Measurements from ENCODE around the gene SERF2. TPM values are rescaled to one million over a fixed set of nuclear protein-coding genes. Genes with fewer than 3 reads are reported as not detected.
A peak's percentile ranks its signal among the peaks of the same experiment; 100 is the strongest.

SERF2 gene
- total RNA-seq, 1 experiment from 2014 or later: 665 TPM

DNA sequence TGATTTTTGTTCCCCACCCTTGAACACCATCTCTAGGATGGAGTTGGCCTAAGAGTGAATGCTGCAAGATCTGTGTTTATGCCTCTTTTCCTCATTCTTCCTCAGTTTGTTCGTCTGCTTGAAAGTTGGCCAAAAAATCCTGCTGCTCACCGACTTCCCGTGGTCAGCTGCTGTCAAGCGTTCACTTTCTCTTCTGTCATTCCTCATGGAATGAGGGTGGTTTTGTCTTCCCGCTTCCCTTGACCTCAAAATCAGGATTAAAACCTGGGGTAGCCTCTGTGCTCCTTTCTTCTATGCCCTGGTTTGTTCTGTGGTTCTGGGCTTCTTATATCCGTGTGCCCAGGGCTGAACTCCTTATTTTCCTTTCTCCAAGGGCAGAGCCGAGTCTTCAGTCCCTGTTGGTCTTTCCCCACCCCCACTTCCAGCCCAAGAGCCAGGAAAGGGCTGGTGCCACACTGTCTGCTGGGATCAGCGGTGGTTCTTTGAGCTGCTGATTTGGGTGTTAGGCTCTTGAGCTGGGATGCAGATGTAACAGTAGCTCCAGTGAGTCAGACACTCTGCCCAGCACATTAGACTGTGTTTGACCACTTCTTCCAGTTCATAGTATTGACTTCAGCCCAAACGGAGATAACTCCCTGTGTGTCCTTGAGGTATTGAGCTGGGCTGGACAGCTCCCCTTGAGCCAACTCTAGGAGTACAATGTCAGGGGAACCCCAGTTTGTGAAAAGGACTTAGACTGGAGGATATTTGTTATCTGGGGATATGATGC, 2.3 kb downstream of the SERF2 start:
- no TSS peak for BruUV-seq (replicated peaks)
- no peaks in the 10 kb centered on the region for H3K9me2 ChIP-seq (replicated peaks; ENCODE audit: low read length)
- no peak for ATAC-seq
- H3K4me1 ChIP-seq (ENCODE audit: insufficient read depth, low read length): peaks cover 57% of the 10 kb centered on the region
- ChIA-PET POLR2A (ENCODE audit: unreplicated experiment) (interaction anchor here (0.6 kb wide), 2 partner anchors 17 to 37 kb away, joined by 3 to 14 read pairs; no protein-coding TSS in a partner anchor), CTCF (no interaction called here)
- no peaks in the 10 kb centered on the region for H3K27me3 ChIP-seq (ENCODE audit: low read length)
- intact Hi-C loops (cut with micrococcal nuclease): no loop called here
- DNase-seq: no peak
- no peak overlapping the region for H3K27ac ChIP-seq (ENCODE audit: low read length)
- peaks cover 35% of the 10 kb centered on the region for H3K79me2 ChIP-seq (ENCODE audit: low read length)
- H4K20me1 ChIP-seq (ENCODE audit: low read length): peaks cover 5% of the 10 kb centered on the region; the same call in 1 of the 2 replicates
- H3K4me3 ChIP-seq (ENCODE audit: low read length): peak overlapping the region; percentile 96
- peaks cover 5% of the 10 kb centered on the region for H3F3A ChIP-seq (ENCODE audit: low read length, unreplicated experiment)
- H3K9me3 ChIP-seq (ENCODE audit: low read length): no peaks in the 10 kb centered on the region
- H2AFZ ChIP-seq (ENCODE audit: low read length): no peak overlapping the region
- no peak overlapping the region for H3K9ac ChIP-seq (ENCODE audit: low read length)
- peaks cover 30% of the 10 kb centered on the region for H3K36me3 ChIP-seq (ENCODE audit: low read depth, low read length)
- TF ChIP-seq, protein P1, sequence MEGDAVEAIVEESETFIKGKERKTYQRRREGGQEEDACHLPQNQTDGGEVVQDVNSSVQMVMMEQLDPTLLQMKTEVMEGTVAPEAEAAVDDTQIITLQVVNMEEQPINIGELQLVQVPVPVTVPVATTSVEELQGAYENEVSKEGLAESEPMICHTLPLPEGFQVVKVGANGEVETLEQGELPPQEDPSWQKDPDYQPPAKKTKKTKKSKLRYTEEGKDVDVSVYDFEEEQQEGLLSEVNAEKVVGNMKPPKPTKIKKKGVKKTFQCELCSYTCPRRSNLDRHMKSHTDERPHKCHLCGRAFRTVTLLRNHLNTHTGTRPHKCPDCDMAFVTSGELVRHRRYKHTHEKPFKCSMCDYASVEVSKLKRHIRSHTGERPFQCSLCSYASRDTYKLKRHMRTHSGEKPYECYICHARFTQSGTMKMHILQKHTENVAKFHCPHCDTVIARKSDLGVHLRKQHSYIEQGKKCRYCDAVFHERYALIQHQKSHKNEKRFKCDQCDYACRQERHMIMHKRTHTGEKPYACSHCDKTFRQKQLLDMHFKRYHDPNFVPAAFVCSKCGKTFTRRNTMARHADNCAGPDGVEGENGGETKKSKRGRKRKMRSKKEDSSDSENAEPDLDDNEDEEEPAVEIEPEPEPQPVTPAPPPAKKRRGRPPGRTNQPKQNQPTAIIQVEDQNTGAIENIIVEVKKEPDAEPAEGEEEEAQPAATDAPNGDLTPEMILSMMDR (conservative IDR thresholded peaks at IDR 0.05; ENCODE audit: low read depth, low read length): no peak
- TF ChIP-seq EZH2 (IDR thresholded peaks at IDR 0.05; ENCODE audit: low read length, unreplicated experiment) (no peak), EZH2phosphoT487 (IDR thresholded peaks at IDR 0.05; ENCODE audit: borderline replicate concordance, low read length) (no peak)
- H3K4me2 ChIP-seq (ENCODE audit: low read length): peak overlapping the region; percentile 90

GRCh38 chr15:43795197-43795596, 3.1 kb downstream of the SERF2 start:
- Histone ChIP-seq H3K9ac (ENCODE audit: low read length) (no peak overlapping the region), H4K20me1 (ENCODE audit: low read length) (peaks cover 5% of the 10 kb centered on the region; the same call in 1 of the 2 replicates), H3K9me2 (replicated peaks; ENCODE audit: low read length) (no peaks in the 10 kb centered on the region), H3K4me3 (ENCODE audit: low read length) (no peak overlapping the region), H3F3A (ENCODE audit: low read length, unreplicated experiment) (peaks cover 5% of the 10 kb centered on the region), H3K79me2 (ENCODE audit: low read length) (peaks cover 35% of the 10 kb centered on the region), H3K27ac (ENCODE audit: low read length) (no peak overlapping the region), H3K4me2 (ENCODE audit: low read length) (no peak overlapping the region), H3K4me1 (ENCODE audit: insufficient read depth, low read length) (peaks cover 64% of the 10 kb centered on the region), H3K9me3 (ENCODE audit: low read length) (no peaks in the 10 kb centered on the region), H2AFZ (ENCODE audit: low read length) (no peak overlapping the region), H3K27me3 (ENCODE audit: low read length) (no peaks in the 10 kb centered on the region), H3K36me3 (ENCODE audit: low read depth, low read length) (peaks cover 30% of the 10 kb centered on the region)
- no TSS peak for BruUV-seq (replicated peaks)
- no peak for TF ChIP-seq EZH2phosphoT487 (IDR thresholded peaks at IDR 0.05; ENCODE audit: borderline replicate concordance, low read length)
- TF ChIP-seq, protein P1 (conservative IDR thresholded peaks at IDR 0.05; ENCODE audit: low read depth, low read length): no peak
- TF ChIP-seq EZH2 (IDR thresholded peaks at IDR 0.05; ENCODE audit: low read length, unreplicated experiment): no peak
- ChIA-PET CTCF (no interaction called here), POLR2A (ENCODE audit: unreplicated experiment) (interaction anchor here (0.6 kb wide), 1 partner anchor 36 kb away, joined by 3 read pairs; no protein-coding TSS in a partner anchor)
- intact Hi-C loops (cut with micrococcal nuclease): no loop called here
- ATAC-seq (no peak), DNase-seq (no peak)

- Histone ChIP-seq H3K27ac (ENCODE audit: low read length) (no peak overlapping the region), H3F3A (ENCODE audit: low read length, unreplicated experiment) (peaks cover 5% of the 10 kb centered on the region), H2AFZ (ENCODE audit: low read length) (no peak overlapping the region), H4K20me1 (ENCODE audit: low read length) (peaks cover 5% of the 10 kb centered on the region; the same call in 1 of the 2 replicates), H3K36me3 (ENCODE audit: low read depth, low read length) (peaks cover 30% of the 10 kb centered on the region), H3K4me1 (ENCODE audit: insufficient read depth, low read length) (peaks cover 66% of the 10 kb centered on the region), H3K4me2 (ENCODE audit: low read length) (no peak overlapping the region), H3K9ac (ENCODE audit: low read length) (no peak overlapping the region), H3K9me2 (replicated peaks; ENCODE audit: low read length) (no peaks in the 10 kb centered on the region), H3K27me3 (ENCODE audit: low read length) (no peaks in the 10 kb centered on the region), H3K9me3 (ENCODE audit: low read length) (no peaks in the 10 kb centered on the region), H3K4me3 (ENCODE audit: low read length) (no peak overlapping the region), H3K79me2 (ENCODE audit: low read length) (peaks cover 43% of the 10 kb centered on the region)
- no peak for ATAC-seq
- ChIA-PET CTCF (no interaction called here), POLR2A (ENCODE audit: unreplicated experiment) (no interaction called here)
- intact Hi-C loops (cut with micrococcal nuclease): no loop called here
- TF ChIP-seq, protein P1 (conservative IDR thresholded peaks at IDR 0.05; ENCODE audit: low read depth, low read length): no peak
- TF ChIP-seq EZH2 (IDR thresholded peaks at IDR 0.05; ENCODE audit: low read length, unreplicated experiment) (no peak), EZH2phosphoT487 (IDR thresholded peaks at IDR 0.05; ENCODE audit: borderline replicate concordance, low read length) (no peak)
- no TSS peak for BruUV-seq (replicated peaks)
- no peak for DNase-seq
Observed at GRCh38 chr15:43795997-43796396, 3.9 kb downstream of the SERF2 start.

Measured in PC-3 (cell line).